Measurements from ENCODE around the gene TMPRSS13. TPM values are rescaled to one million over a fixed set of nuclear protein-coding genes. Genes with fewer than 3 reads are reported as not detected.

The TMPRSS13 gene
- polyA plus RNA-seq, 3 donors: 0.17 to 2.4 (median 0.37) TPM

GRCh38 chr11:117859061-117859460, 70.1 kb downstream of the TMPRSS13 start:
- Mint-ChIP-seq H3K4me1 (peaks cover 27% of the 10 kb centered on the region), H3K36me3 (no peaks in the 10 kb centered on the region), H3K9me3 (peaks cover 0 to 3% (median 0%) of the 10 kb centered on the region in 7 donors), H3K4me3 (no peak overlapping the region), H3K27me3 (ENCODE audit: low read depth in 3 of 3) (peaks cover 0 to 5% (median 2%) of the 10 kb centered on the region in 3 donors), H3K27ac (peak overlapping the region in 1 of 7 donors; percentile 3)
- intact Hi-C loops (cut with micrococcal nuclease): loop anchor here in 1 of 2 donors (10.0 kb wide), 1 partner anchor 46 kb away; no protein-coding TSS in a partner anchor
- no peaks in the 10 kb centered on the region for H3K9me3 ChIP-seq (replicated peaks in 1 of 2; ENCODE audit: control insufficient read depth in 1 of 2, insufficient read depth in 1 of 2, low read length in 2 of 2)
- 59% methylated on average over 3 of the region's 10 CpGs for WGBS (ENCODE audit: insufficient coverage)
- peaks cover 18 to 27% of the 10 kb centered on the region in 2 donors for H3K4me1 ChIP-seq (ENCODE audit: control insufficient read depth in 1 of 2, insufficient read depth in 2 of 2, low read length in 2 of 2)
- H3K27me3 ChIP-seq (ENCODE audit: control insufficient read depth in 2 of 2, insufficient read depth in 2 of 2, low read length in 2 of 2): no peaks in the 10 kb centered on the region
- DNase-seq: no peak
- no peak for TF ChIP-seq CTCF (IDR thresholded peaks at IDR 0.05)
- no peak overlapping the region for H3K4me3 ChIP-seq (replicated peaks in 1 of 3; ENCODE audit: low read depth in 2 of 3, low read length in 3 of 3)
- H3K9ac ChIP-seq (ENCODE audit: insufficient read depth, low read length, poor library complexity, severe bottlenecking): no peak overlapping the region
- H3K79me2 ChIP-seq (ENCODE audit: insufficient read depth, low read length): no peaks in the 10 kb centered on the region
- no peak overlapping the region for H2AFZ ChIP-seq (ENCODE audit: insufficient read depth, low read depth, low read length, poor library complexity, severe bottlenecking)
- no peaks in the 10 kb centered on the region for H4K20me1 ChIP-seq (ENCODE audit: insufficient read depth, low read length)
- H3K27ac ChIP-seq (ENCODE audit: low read depth in 1 of 2, low read length in 2 of 2): no peak overlapping the region
- no peaks in the 10 kb centered on the region for H3K36me3 ChIP-seq (replicated peaks in 1 of 2; ENCODE audit: control insufficient read depth in 1 of 2, insufficient read depth in 2 of 2, low read length in 2 of 2)
- H3K4me2 ChIP-seq (replicated peaks; ENCODE audit: extremely low read depth, low read length, poor library complexity, severe bottlenecking): no peak overlapping the region

DNA sequence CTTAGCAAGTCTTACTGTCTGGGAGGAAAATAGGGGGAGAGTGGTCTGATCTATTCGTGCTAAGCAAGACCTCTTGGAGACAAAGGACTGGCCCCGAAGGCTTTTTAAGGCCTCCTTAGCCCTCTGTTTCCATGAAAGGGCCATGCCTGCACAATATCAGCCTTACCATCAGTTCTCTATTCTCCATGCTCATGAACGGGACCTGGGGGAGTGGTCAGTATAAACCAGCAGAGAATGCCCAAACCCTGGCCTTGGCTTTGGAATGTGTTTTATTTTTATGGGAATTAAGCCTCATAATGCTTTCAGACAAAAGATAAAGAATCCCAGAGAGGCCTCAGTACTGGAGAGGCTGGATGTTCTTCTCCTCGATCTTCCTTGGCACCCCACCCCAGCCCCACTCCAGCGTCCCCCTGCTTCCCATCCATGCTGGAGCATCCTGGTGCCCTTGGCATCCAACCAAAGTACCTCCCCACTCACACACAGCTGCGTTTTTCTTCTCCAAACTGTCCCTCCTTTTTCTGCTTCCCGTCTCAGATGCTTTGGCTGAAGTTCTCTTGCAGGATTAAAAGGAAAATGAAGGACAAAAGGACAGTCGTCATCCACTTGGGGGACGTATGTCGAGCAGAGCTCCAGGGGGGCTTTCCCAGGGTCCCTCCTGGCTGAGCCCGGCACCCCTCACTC, 71.3 kb downstream of the TMPRSS13 start:
- Mint-ChIP-seq H3K27me3 (ENCODE audit: low read depth in 3 of 3) (peaks cover 0 to 5% (median 3%) of the 10 kb centered on the region in 3 donors), H3K27ac (peak overlapping the region in 4 of 7 donors; percentile 15 to 65 (median 42)), H3K36me3 (no peaks in the 10 kb centered on the region), H3K9me3 (peaks cover 0 to 8% (median 4%) of the 10 kb centered on the region in 7 donors), H3K4me1 (peaks cover 27% of the 10 kb centered on the region), H3K4me3 (no peak overlapping the region)
- Histone ChIP-seq H4K20me1 (ENCODE audit: insufficient read depth, low read length) (no peaks in the 10 kb centered on the region), H3K27me3 (ENCODE audit: control insufficient read depth in 2 of 2, insufficient read depth in 2 of 2, low read length in 2 of 2) (no peaks in the 10 kb centered on the region), H3K4me2 (replicated peaks; ENCODE audit: extremely low read depth, low read length, poor library complexity, severe bottlenecking) (no peak overlapping the region), H2AFZ (ENCODE audit: insufficient read depth, low read depth, low read length, poor library complexity, severe bottlenecking) (no peak overlapping the region), H3K4me3 (replicated peaks in 1 of 3; ENCODE audit: low read depth in 2 of 3, low read length in 3 of 3) (no peak overlapping the region), H3K36me3 (replicated peaks in 1 of 2; ENCODE audit: control insufficient read depth in 1 of 2, insufficient read depth in 2 of 2, low read length in 2 of 2) (no peaks in the 10 kb centered on the region), H3K9me3 (replicated peaks in 1 of 2; ENCODE audit: control insufficient read depth in 1 of 2, insufficient read depth in 1 of 2, low read length in 2 of 2) (peaks cover 4 to 7% of the 10 kb centered on the region in 2 donors), H3K9ac (ENCODE audit: insufficient read depth, low read length, poor library complexity, severe bottlenecking) (no peak overlapping the region), H3K79me2 (ENCODE audit: insufficient read depth, low read length) (no peaks in the 10 kb centered on the region), H3K4me1 (ENCODE audit: control insufficient read depth in 1 of 2, insufficient read depth in 2 of 2, low read length in 2 of 2) (peaks cover 18 to 27% of the 10 kb centered on the region in 2 donors), H3K27ac (ENCODE audit: low read depth in 1 of 2, low read length in 2 of 2) (no peak overlapping the region)
- no peak for TF ChIP-seq CTCF (IDR thresholded peaks at IDR 0.05)
- intact Hi-C loops (cut with micrococcal nuclease): loop anchor here in 1 of 2 donors (10.0 kb wide), 1 partner anchor 47 kb away; no protein-coding TSS in a partner anchor
- 99% methylated on average over 7 of the region's 11 CpGs for WGBS (ENCODE audit: insufficient coverage)
- DNase-seq: no peak
